Esophagus mucosa (tissue), 1 donor: ENCODE measurements around the gene H6PD. TPM values are rescaled to one million over a fixed set of nuclear protein-coding genes. Genes with fewer than 3 reads are reported as not detected.

Experiments used
- ATAC-seq: fragments of 200-7000 bp; cut with Tn5 transposase; one replicate; pipeline ENCODE4 v1.9.1; 2020
- total RNA-seq: library from RNA; stranded (reverse); gene quantifications from one replicate; pipeline ENCODE4 v1.2.4, GENCODE V29; 2023
- donor health status: DM: yes; HTN: yes; CAD: no.

The H6PD gene
- total RNA-seq, 1 donor from 2014 or later: 20.4 TPM

DNA sequence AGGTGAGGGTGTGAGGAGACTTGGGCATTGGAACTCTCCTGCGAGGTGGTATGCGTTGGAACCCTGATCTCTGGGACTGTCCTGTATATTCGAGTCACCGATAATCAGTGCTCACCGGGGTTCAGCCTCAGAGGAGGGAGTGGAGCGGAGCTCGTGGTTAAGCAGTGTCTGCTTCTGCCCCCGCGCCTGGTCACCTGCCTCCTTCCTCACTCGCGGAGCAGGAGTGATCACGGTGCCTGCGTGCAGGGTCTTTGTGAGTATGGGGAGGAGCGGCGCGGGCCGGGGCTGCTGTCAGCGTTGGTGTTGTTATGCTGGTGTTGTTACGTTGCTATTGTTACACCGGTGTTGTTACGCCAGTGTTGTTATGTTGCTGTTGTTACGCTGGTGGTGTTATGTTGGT, 23.3 kb downstream of the H6PD start:
- no peak for ATAC-seq

GRCh38 chr1:9258629-9259028, 24.1 kb downstream of the H6PD start:
- no peak for ATAC-seq

- no peak for ATAC-seq
Observed at GRCh38 chr1:9260059-9260766, 25.6 kb downstream of the H6PD start.

DNA sequence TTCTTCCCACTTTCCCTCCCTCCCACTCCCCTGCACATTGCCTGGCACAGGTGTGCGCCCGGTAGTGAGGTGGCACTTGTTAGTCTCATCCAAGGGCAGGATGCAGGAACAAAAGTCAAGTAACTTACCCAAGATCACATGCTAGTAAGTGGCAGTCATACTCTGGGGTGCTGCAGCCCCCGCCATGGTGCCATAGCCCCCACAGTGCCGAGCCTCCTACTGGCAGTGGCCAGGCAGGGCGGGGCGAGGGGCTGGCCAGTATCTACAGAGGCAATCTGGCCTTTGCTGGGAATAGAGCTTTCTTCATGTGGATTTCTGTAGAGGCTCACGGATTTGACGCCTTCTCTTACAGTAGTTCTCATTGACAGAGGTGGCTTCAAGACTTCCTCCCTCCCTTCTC, 26.9 kb downstream of the H6PD start:
- no peak for ATAC-seq

DNA sequence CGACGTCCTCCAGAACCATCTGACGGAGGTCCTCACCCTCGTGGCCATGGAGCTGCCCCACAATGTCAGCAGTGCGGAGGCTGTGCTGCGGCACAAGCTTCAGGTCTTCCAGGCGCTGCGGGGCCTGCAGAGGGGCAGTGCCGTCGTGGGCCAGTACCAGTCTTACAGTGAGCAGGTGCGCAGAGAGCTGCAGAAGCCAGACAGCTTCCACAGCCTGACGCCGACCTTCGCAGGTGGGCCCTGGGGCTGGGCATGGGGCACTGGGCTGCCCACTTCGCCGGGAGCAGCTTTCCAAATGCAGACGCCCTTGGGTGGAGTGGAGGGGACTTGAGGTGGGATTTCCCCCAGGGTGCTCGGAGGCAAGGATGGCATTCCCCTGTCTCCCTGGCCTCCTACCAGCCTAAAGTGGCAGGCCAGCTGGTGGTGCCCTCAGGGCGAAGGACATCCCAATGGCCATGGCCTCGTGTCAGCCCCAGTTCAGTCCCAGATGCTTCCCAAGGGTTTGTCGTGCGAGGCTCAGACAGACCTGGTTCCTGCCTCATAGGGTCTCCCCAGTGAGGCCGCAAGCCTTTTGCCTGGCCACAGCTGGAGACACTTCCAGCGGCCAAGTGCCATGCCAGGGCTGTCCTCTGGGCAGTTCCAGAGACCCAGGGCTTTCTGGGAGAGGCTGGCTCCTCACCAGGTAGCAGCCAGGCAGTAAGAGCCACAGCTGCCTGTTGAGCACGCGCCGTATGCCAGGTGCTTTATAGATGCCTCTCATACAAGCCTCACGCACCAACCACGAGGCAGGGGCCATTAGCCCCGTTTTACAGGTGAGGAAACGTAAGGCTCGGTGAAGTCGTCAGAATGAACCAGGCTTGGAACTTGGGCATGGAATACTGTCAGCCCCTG, 27.8 kb downstream of the H6PD start:
- ATAC-seq: no peak

DNA sequence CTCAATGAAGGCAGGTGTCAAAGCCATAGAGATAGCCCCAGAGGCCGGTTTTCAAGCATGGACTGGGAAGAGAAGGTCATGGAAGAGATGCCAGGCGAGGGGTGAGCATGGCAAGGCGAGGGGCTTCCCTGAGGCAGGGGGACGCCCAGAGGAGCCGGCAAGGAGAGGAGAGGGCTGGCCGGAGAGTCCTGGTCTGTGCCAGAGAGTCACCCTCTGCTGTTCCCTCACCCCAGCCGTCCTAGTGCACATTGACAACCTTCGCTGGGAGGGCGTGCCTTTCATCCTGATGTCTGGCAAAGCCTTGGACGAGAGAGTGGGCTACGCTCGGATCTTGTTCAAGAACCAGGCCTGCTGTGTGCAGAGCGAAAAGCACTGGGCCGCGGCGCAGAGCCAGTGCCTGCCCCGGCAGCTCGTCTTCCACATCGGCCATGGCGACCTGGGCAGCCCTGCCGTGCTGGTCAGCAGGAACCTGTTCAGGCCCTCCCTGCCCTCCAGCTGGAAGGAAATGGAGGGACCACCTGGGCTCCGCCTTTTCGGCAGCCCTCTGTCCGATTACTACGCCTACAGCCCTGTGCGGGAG, 28.8 kb downstream of the H6PD start:
- no peak for ATAC-seq

GRCh38 chr1:9263984-9264872, 29.7 kb downstream of the H6PD start:
- no peak for ATAC-seq

GRCh38 chr1:9265037-9265436, 30.5 kb downstream of the H6PD start:
- no peak for ATAC-seq

- no peak for ATAC-seq
Observed at GRCh38 chr1:9265968-9266367, 31.4 kb downstream of the H6PD start.

GRCh38 chr1:9267352-9267686, 32.7 kb downstream of the H6PD start:
- ATAC-seq: no peak

- ATAC-seq: no peak
Observed at GRCh38 chr1:9267827-9268581, 33.4 kb downstream of the H6PD start.

DNA sequence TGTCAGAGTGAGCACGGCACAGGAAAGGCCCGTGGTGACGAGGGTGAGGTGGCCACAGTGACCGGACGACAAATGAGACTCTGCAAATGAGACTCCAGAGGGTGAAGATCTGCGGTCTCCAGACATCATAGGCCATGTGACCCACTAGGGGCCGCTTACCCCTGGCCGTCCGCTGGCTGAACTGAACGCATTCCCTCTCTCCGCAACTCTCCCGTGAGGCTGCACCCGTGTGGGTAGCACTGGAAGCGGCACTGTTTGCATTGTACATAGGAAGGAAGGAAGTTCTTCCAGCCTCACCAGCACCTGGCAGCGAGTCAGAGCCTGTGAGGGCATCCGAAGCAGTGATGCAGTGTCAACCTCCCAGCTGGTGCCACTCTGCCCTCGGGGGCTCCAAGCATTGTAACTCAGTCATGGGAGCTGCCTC, 34.5 kb downstream of the H6PD start:
- no peak for ATAC-seq

GRCh38 chr1:9269721-9270120, 35.1 kb downstream of the H6PD start:
- ATAC-seq: no peak

DNA sequence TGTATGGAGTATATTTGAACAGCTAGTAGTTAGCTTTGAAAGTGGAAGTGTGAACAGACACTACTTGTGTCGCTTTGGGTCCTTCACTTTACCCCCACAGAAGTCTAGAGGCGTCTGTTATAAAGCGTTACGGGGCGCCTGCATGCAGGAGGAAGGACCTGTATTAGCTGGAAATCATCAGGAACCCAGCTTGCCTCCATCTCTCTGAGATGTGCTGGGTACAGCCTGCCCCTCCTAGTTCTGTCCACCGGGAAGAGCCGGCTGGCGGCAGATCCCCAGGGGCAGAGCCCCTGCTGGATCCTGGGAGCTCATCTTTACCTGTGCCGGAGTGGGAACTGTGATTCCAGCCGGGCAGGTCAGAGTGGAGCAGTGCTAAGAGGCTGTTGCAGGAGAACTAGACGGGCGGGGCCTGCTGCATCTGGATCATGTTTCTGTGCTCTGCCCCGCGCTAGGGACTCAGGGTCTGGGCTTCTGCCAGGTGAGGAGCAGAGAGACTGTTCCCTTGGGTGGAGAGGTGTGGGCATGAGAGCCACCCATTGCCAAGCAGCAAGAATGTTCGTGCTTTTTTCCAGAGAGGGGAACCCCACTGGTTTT, 35.8 kb downstream of the H6PD start:
- peak; percentile 22 for ATAC-seq

GRCh38 chr1:9271283-9271682, 36.7 kb downstream of the H6PD start:
- no peak for ATAC-seq

GRCh38 chr1:9271861-9272595, 37.5 kb downstream of the H6PD start:
- ATAC-seq: no peak

GRCh38 chr1:9273177-9273576, 38.6 kb downstream of the H6PD start:
- peak; percentile 16 for ATAC-seq

DNA sequence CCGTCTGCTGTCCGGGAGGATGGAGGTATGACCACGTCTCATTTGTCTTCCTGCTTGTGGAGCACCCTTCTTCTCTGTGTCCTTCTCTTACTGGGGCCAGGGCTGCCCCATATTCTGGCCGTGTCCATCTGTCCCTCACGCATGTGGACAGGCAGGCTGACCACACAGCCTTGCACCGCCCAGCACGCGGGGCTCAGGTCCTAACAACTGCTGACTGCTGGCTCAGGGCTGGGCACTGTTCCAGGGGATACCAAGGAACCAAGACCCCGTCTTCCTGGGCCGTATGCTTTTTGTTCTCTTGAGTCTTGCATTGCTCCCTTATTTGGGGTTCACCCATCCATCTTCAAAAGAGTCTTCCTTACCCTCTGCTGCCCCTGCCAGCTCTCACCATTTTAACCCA, 40.6 kb downstream of the H6PD start:
- ATAC-seq: no peak

- peak; percentile 70 for ATAC-seq
Observed at GRCh38 chr1:9275567-9276034, 41.0 kb downstream of the H6PD start.

GRCh38 chr1:9278116-9278515, 43.5 kb downstream of the H6PD start:
- no peak for ATAC-seq
